H1 (cell line): Measurements from ENCODE around the gene PSME1. TPM values are rescaled to one million over a fixed set of nuclear protein-coding genes. Genes with fewer than 3 reads are reported as not detected.
A peak's percentile ranks its signal among the peaks of the same experiment; 100 is the strongest.

Experiments used
- CTCF ChIA-PET: fragments of 300-600 bp; sonication (Branson Sonifier 250); formaldehyde crosslinking; loops from one replicate; lab custom pipeline; 2021; ENCODE audit not compliant: partially characterized antibody; lab: Charles Lee
- POLR2A ChIA-PET: fragments of 300-600 bp; sonication (Branson Sonifier 250); formaldehyde crosslinking; loops from one replicate; lab custom pipeline; 2021; ENCODE audit warnings: inconsistent platforms; ENCODE audit not compliant: partially characterized antibody; lab: Charles Lee
- DNase-seq, 2 experiments: peaks; one replicate each; pipeline versions ENCODE4 v3.0.0 to v3.0.0-alpha.2; 2010 to 2022; ENCODE audit warnings: low spot score in 2 of 2, low read depth in 1 of 2, mixed read lengths in 1 of 2
- FAIRE-seq: peaks from 2 replicates; lab custom pipeline; 2011; peaks lifted over from hg19 to GRCh38; lab: Jason Lieb, UNC
- H2AFZ ChIP-seq: 2 replicates; pipeline ENCODE4 v1.8.1; 2012; ENCODE audit warnings: low read length, inconsistent platforms
- H2AK5ac ChIP-seq: 2 replicates; pipeline ENCODE4 v1.6.1; 2013; ENCODE audit warnings: low read depth, low read length
- H2BK120ac ChIP-seq: replicated peaks from 2 replicates; pipeline ENCODE3; 2013; ENCODE audit warnings: low read depth, low read length, inconsistent platforms
- H2BK12ac ChIP-seq: 2 replicates; pipeline ENCODE4 v1.6.1; 2013; ENCODE audit warnings: low read depth, low read length
- H2BK15ac ChIP-seq: 2 replicates; pipeline ENCODE4 v1.6.1; 2013; ENCODE audit warnings: low read length
- H2BK20ac ChIP-seq: 2 replicates; pipeline ENCODE4 v1.6.1; 2013; ENCODE audit warnings: low read length
- H2BK5ac ChIP-seq: 2 replicates; pipeline ENCODE4 v1.6.1; 2013; ENCODE audit warnings: low read depth, low read length
- H3K14ac ChIP-seq: 2 replicates; pipeline ENCODE4 v1.6.1; 2013; ENCODE audit warnings: inconsistent platforms; ENCODE audit not compliant: insufficient read length
- H3K18ac ChIP-seq: 2 replicates; pipeline ENCODE4 v1.6.1; 2013; ENCODE audit warnings: low read length; ENCODE audit errors: extremely low read depth
- H3K23ac ChIP-seq: 2 replicates; pipeline ENCODE4 v1.6.1; 2013; ENCODE audit warnings: inconsistent platforms; ENCODE audit not compliant: insufficient read length
- H3K23me2 ChIP-seq: 2 replicates; pipeline ENCODE4 v1.6.1; 2013; ENCODE audit warnings: low read depth, low read length
- H3K27ac ChIP-seq: 2 replicates; pipeline ENCODE4 v1.6.1; 2011; ENCODE audit warnings: low read depth, low read length, inconsistent platforms
- H3K27me3 ChIP-seq, 4 experiments: replicated peaks in 1 of 4; 1 replicate in 1 of 4; 2 replicates in 3 of 4; pipeline versions ENCODE4 v1.6.1 to v1.8.1; 2011 to 2013; ENCODE audit warnings: low read length in 3 of 4, mild to moderate bottlenecking in 3 of 4, inconsistent platforms in 2 of 4, mixed read lengths in 2 of 4, moderate library complexity in 1 of 4; ENCODE audit not compliant: control insufficient read depth in 3 of 4, insufficient read depth in 3 of 4; ENCODE audit errors: extremely low read depth in 1 of 4
- H3K36me3 ChIP-seq, 4 experiments: 2 replicates each; pipeline versions ENCODE4 v1.6.1 to v1.8.1; 2011 to 2013; ENCODE audit warnings: mild to moderate bottlenecking in 4 of 4, low read length in 3 of 4, moderate library complexity in 2 of 4, control low read depth in 1 of 4, inconsistent platforms in 1 of 4; ENCODE audit not compliant: insufficient read depth in 4 of 4, control insufficient read depth in 2 of 4
- H3K4ac ChIP-seq: replicated peaks from 2 replicates; pipeline ENCODE3; 2013; ENCODE audit warnings: low read length, low read depth, mixed read lengths, inconsistent platforms; ENCODE audit not compliant: insufficient read length
- H3K4me1 ChIP-seq, 4 experiments: replicated peaks in 1 of 4; 1 replicate in 1 of 4; 2 replicates in 3 of 4; pipeline versions ENCODE4 v1.6.1 to v1.8.1; 2011 to 2013; ENCODE audit warnings: low read length in 3 of 4, inconsistent platforms in 2 of 4, mixed read lengths in 1 of 4; ENCODE audit not compliant: insufficient read depth in 4 of 4, control insufficient read depth in 3 of 4
- H3K4me2 ChIP-seq, 2 experiments: 2 replicates each; pipeline versions ENCODE4 v1.6.1 to v1.8.1; 2011 to 2013; ENCODE audit warnings: low read depth in 2 of 2, low read length in 2 of 2, control low read depth in 1 of 2, inconsistent platforms in 1 of 2, mild to moderate bottlenecking in 1 of 2; ENCODE audit not compliant: insufficient read depth in 1 of 2
- H3K4me3 ChIP-seq, 4 experiments: fragments of 200-600, 300-600 bp in 1 of 4; sonication (generic), shearing (Covaris generic), sonication (Bioruptor Twin) in 1 of 4; 2 replicates each; pipeline versions ENCODE4 v1.5.1 to v1.8.1; 2011 to 2016; ENCODE audit warnings: low read length in 4 of 4, low read depth in 3 of 4, control low read depth in 2 of 4, inconsistent platforms in 2 of 4, mild to moderate bottlenecking in 2 of 4, mixed read lengths in 1 of 4, moderate library complexity in 1 of 4; ENCODE audit not compliant: insufficient read depth in 2 of 4; ENCODE audit errors: extremely low read depth in 1 of 4
- H3K56ac ChIP-seq: replicated peaks from 2 replicates; pipeline ENCODE3; 2013; ENCODE audit warnings: low read depth, mild to moderate bottlenecking, mixed read lengths, low read length, inconsistent platforms; ENCODE audit not compliant: insufficient read length
- H3K79me1 ChIP-seq: 2 replicates; pipeline ENCODE4 v1.6.1; 2013; ENCODE audit warnings: low read depth, low read length, control low read depth
- H3K79me2 ChIP-seq, 2 experiments: 2 replicates each; pipeline versions ENCODE4 v1.6.1 to v1.8.1; 2012 to 2013; ENCODE audit warnings: low read length in 2 of 2, mild to moderate bottlenecking in 2 of 2, inconsistent platforms in 1 of 2; ENCODE audit not compliant: insufficient read depth in 2 of 2, control insufficient read depth in 1 of 2
- H3K9ac ChIP-seq, 4 experiments: replicated peaks in 1 of 4; 1 replicate in 1 of 4; 2 replicates in 3 of 4; pipeline versions ENCODE4 v1.6.1 to v1.8.1; 2011 to 2013; ENCODE audit warnings: low read depth in 3 of 4, low read length in 3 of 4, control low read depth in 2 of 4, mild to moderate bottlenecking in 2 of 4, moderate library complexity in 2 of 4, inconsistent platforms in 1 of 4; ENCODE audit errors: extremely low read depth in 1 of 4
- H3K9me3 ChIP-seq, 2 experiments: 2 replicates each; pipeline versions ENCODE4 v1.6.1 to v1.8.1; 2012 to 2013; ENCODE audit warnings: mild to moderate bottlenecking in 2 of 2, moderate library complexity in 2 of 2, control low read depth in 1 of 2, inconsistent platforms in 1 of 2, low read depth in 1 of 2, low read length in 1 of 2, mixed read lengths in 1 of 2; ENCODE audit not compliant: insufficient read depth in 2 of 2
- H4K20me1 ChIP-seq, 2 experiments: replicated peaks in 1 of 2; 2 replicates each; pipeline versions ENCODE3 to v1.8.1; 2011 to 2013; ENCODE audit warnings: inconsistent platforms in 2 of 2, low read length in 2 of 2, mild to moderate bottlenecking in 1 of 2; ENCODE audit not compliant: insufficient read depth in 2 of 2, control insufficient read depth in 1 of 2
- H4K5ac ChIP-seq: 2 replicates; pipeline ENCODE4 v1.6.1; 2013; ENCODE audit warnings: low read length, low read depth, mixed read lengths, inconsistent platforms; ENCODE audit not compliant: insufficient read length
- H4K8ac ChIP-seq: 2 replicates; pipeline ENCODE4 v1.8.0; 2013; ENCODE audit warnings: mild to moderate bottlenecking, moderate library complexity, low read length, inconsistent platforms; ENCODE audit not compliant: insufficient read depth; ENCODE audit errors: extremely low read depth
- H4K91ac ChIP-seq: replicated peaks from 2 replicates; pipeline ENCODE3; 2013; ENCODE audit warnings: low read length, mixed read lengths, inconsistent platforms; ENCODE audit not compliant: insufficient read length
- ASH2L ChIP-seq: fragments of 200-600, 300-600 bp; sonication (generic); IDR thresholded peaks from one replicate; pipeline ENCODE4 v1.7.1; 2017; ENCODE audit warnings: low read length
- EZH2 ChIP-seq: fragments of 200-600 bp; sonication (generic); IDR thresholded peaks from 2 replicates; pipeline ENCODE4 v1.7.1; 2012; ENCODE audit warnings: low read depth, mild to moderate bottlenecking, moderate library complexity, low read length, inconsistent platforms; ENCODE audit not compliant: severe bottlenecking
- KDM4A ChIP-seq: IDR thresholded peaks from one replicate; pipeline ENCODE4 v1.7.1; 2012; ENCODE audit warnings: low read depth, mild to moderate bottlenecking, moderate library complexity, low read length, inconsistent platforms; ENCODE audit not compliant: severe bottlenecking
- NANOG ChIP-seq: IDR thresholded peaks from 2 replicates; pipeline ENCODE4 v1.6.1; 2011; ENCODE audit warnings: low read length, low read depth, mild to moderate bottlenecking, inconsistent platforms; ENCODE audit not compliant: insufficient read depth, poor library complexity, severe bottlenecking
- RXRA ChIP-seq: IDR thresholded peaks from 2 replicates; pipeline ENCODE4 v1.6.1; 2011; ENCODE audit warnings: low read depth, mild to moderate bottlenecking, low read length, moderate library complexity; ENCODE audit not compliant: insufficient read depth
- SP1 ChIP-seq: IDR thresholded peaks from 2 replicates; pipeline ENCODE4 v1.6.1; 2011; ENCODE audit warnings: low read depth, low read length
- TBP ChIP-seq: IDR thresholded peaks from 2 replicates; pipeline ENCODE4 v1.6.1; 2011; ENCODE audit warnings: low read depth, low read length, improper control_type of control experiment
- WGBS, 2 experiments: shearing (Covaris generic) in 1 of 2; methylation state at CpG; one replicate each; pipeline versions ENCODE4 v1.1.6 to v1.1.7; 2013 to 2015; ENCODE audit warnings: low lambda C conversion rate in 2 of 2, mixed read lengths in 2 of 2, inconsistent platforms in 1 of 2, low coverage in 1 of 2, missing lambda C conversion rate in 1 of 2; ENCODE audit not compliant: insufficient replicate concordance in 2 of 2, insufficient coverage in 1 of 2, insufficient read length in 1 of 2; ENCODE audit errors: extremely low coverage in 1 of 2, missing lambda C conversion rate in 1 of 2; 5-methylcytosine and 5-hydroxymethylcytosine counted together
- polyA plus RNA-seq, 7 experiments: library from polyadenylated mRNA; depleted of rRNA in 3 of 7; stranded (reverse) in 5 of 7; unstranded in 2 of 7; fragments of >200 nt in 5 of 7; fragments of 200-250 nt in 2 of 7; gene quantifications; 1 replicate in 5 of 7; 2 replicates in 1 of 7; 4 replicates in 1 of 7; pipeline versions ENCODE4 v1.2.1 to v1.2.3, GENCODE V29; 2011 to 2013; ENCODE audit warnings: missing spikeins in 2 of 7, mixed read lengths in 2 of 7
- total RNA-seq: library from RNA; stranded (reverse); fragmentation: NEBNext Ultra II Directional; extraction: Animal tissue kit (Norgen Biotek cat#: 25700); gene quantifications from 2 replicates; pipeline ENCODE4 v1.2.1, GENCODE V29; 2021
- TF ChIP-seq, protein P1 (sequence below), 3 experiments: IDR thresholded peaks; 1 replicate in 2 of 3; 2 replicates in 1 of 3; pipeline versions ENCODE4 v1.5.1 to v1.6.1; 2011; ENCODE audit warnings: low read length in 3 of 3, mild to moderate bottlenecking in 3 of 3, inconsistent platforms in 2 of 3, low read depth in 1 of 3, moderate library complexity in 1 of 3; ENCODE audit not compliant: insufficient read depth in 1 of 3; ENCODE audit errors: control extremely low read depth in 1 of 3
- TF ChIP-seq, protein P2 (sequence below): IDR thresholded peaks from 2 replicates; pipeline ENCODE4 v1.6.1; 2012; ENCODE audit warnings: inconsistent platforms

PSME1 gene
- total and polyA plus RNA-seq, 2 of the 8 experiments (the other 6 are each of a cell fraction or from before 2014, with no cell fraction given), result 74.9 to 85.9 TPM

DNA sequence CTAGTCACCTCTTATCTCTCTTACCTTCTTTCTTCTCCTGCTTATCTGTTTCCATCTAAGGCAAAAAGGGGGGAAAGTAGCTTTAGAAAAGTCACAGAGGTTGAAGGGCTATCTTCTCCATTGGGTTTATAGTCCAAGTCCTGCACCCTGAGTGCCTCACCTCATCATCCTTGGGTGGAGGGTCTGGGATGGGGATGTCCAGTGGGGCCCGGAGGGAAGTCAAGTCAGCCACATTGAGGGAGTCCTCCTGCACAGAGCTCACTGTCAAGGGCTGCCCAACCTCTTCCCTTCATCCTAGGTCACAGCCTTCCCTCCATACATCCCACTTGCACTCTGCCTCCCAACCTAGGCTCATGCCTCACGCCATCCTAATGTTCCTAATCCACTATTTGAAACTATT lies 9.2 kb downstream of the PSME1 start:
- H3K18ac ChIP-seq, result no peak overlapping the region
- H3K4me3 ChIP-seq, result peak overlapping the region in 1 of 4 experiments; percentile 98; a peak in 1 of 8 replicates
- no peak overlapping the region for H4K91ac ChIP-seq
- no peaks in the 10 kb centered on the region for H3K9me3 ChIP-seq
- 84% methylated on average over 2 of the region's 2 CpGs; no CpG with 5 or more reads in 1 of the 2 experiments for WGBS, 2 experiments
- no peak overlapping the region for H3K9ac ChIP-seq
- H3K56ac ChIP-seq, result no peak overlapping the region
- H2BK20ac ChIP-seq, result no peak overlapping the region
- no peak overlapping the region for H2BK5ac ChIP-seq
- H2AFZ ChIP-seq, result no peak overlapping the region
- H3K27ac ChIP-seq, result no peak overlapping the region
- peaks cover 0 to 12% of the 10 kb centered on the region in 2 experiments for H4K20me1 ChIP-seq
- ChIA-PET POLR2A (interaction anchor here (1.3 to 9.6 kb wide), 10 partner anchors 8 to 69 kb away, joined by 3 to 86 read pairs (median 6); partner anchors contain the start of genes CHMP4A, IRF9, PSME1 and REC8), CTCF (interaction anchor here (0.8 to 3.0 kb wide), 4 partner anchors 8 to 87 kb away, joined by 3 to 9 read pairs (median 5); no protein-coding TSS in a partner anchor)
- no peak for DNase-seq
- H3K4me1 ChIP-seq, result peaks cover 0 to 10% (median 8%) of the 10 kb centered on the region in 4 experiments; a peak in 5 of 7 replicates
- H3K79me2 ChIP-seq, result peaks cover 0 to 28% of the 10 kb centered on the region in 2 experiments; a peak in 3 of 4 replicates
- H2BK12ac ChIP-seq, result no peak overlapping the region
- no peak for FAIRE-seq
- H3K14ac ChIP-seq, result no peak overlapping the region
- no peak overlapping the region for H4K5ac ChIP-seq
- peak overlapping the region in 1 of 2 experiments; percentile 83; a peak in 2 of 4 replicates for H3K4me2 ChIP-seq
- H3K36me3 ChIP-seq, result peaks cover 4 to 18% (median 12%) of the 10 kb centered on the region in 4 experiments; a peak in 7 of 8 replicates
- no peak overlapping the region for H2AK5ac ChIP-seq
- no peak overlapping the region for H3K4ac ChIP-seq
- no peaks in the 10 kb centered on the region for H3K27me3 ChIP-seq
- no peak overlapping the region for H3K23ac ChIP-seq
- H4K8ac ChIP-seq, result no peak overlapping the region
- peaks cover 13% of the 10 kb centered on the region for H3K23me2 ChIP-seq
- H2BK15ac ChIP-seq, result no peak overlapping the region
- H2BK120ac ChIP-seq, result no peak overlapping the region
- H3K79me1 ChIP-seq, result peaks cover 6% of the 10 kb centered on the region; the same call in 1 of the 2 replicates
- TF ChIP-seq, protein P1, sequence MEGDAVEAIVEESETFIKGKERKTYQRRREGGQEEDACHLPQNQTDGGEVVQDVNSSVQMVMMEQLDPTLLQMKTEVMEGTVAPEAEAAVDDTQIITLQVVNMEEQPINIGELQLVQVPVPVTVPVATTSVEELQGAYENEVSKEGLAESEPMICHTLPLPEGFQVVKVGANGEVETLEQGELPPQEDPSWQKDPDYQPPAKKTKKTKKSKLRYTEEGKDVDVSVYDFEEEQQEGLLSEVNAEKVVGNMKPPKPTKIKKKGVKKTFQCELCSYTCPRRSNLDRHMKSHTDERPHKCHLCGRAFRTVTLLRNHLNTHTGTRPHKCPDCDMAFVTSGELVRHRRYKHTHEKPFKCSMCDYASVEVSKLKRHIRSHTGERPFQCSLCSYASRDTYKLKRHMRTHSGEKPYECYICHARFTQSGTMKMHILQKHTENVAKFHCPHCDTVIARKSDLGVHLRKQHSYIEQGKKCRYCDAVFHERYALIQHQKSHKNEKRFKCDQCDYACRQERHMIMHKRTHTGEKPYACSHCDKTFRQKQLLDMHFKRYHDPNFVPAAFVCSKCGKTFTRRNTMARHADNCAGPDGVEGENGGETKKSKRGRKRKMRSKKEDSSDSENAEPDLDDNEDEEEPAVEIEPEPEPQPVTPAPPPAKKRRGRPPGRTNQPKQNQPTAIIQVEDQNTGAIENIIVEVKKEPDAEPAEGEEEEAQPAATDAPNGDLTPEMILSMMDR (IDR thresholded peaks at IDR 0.05; ENCODE audit: control extremely low read depth in 1 of 3, insufficient read depth in 1 of 3, low read depth in 1 of 3, low read length in 3 of 3), result no peak
- TF ChIP-seq NANOG, result no peak
- TF ChIP-seq KDM4A, result no peak
- TF ChIP-seq TBP, result no peak
- TF ChIP-seq ASH2L, result no peak
- no peak for TF ChIP-seq RXRA
- TF ChIP-seq, protein P2, sequence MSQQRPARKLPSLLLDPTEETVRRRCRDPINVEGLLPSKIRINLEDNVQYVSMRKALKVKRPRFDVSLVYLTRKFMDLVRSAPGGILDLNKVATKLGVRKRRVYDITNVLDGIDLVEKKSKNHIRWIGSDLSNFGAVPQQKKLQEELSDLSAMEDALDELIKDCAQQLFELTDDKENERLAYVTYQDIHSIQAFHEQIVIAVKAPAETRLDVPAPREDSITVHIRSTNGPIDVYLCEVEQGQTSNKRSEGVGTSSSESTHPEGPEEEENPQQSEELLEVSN, result no peak
- no peak for TF ChIP-seq SP1
- TF ChIP-seq EZH2, result no peak
